IPS DF 6.9 (cell line): ENCODE data around the gene INCA1.

ENCODE experiments used
- DNase-seq: peaks from one replicate; pipeline ENCODE4 v3.0.0-alpha.2; 2013; ENCODE audit warnings: low read depth, low spot score
- H3K27ac ChIP-seq: one replicate; pipeline ENCODE4 v1.5.1; 2013; ENCODE audit warnings: low read length, control low read depth
- H3K27me3 ChIP-seq: 2 replicates; pipeline ENCODE4 v1.6.1; 2013; ENCODE audit warnings: mild to moderate bottlenecking, low read length; ENCODE audit not compliant: control insufficient read depth, insufficient read depth
- H3K36me3 ChIP-seq: 2 replicates; pipeline ENCODE4 v1.6.1; 2013; ENCODE audit warnings: low read length; ENCODE audit not compliant: control insufficient read depth, insufficient read depth
- H3K4me1 ChIP-seq: 2 replicates; pipeline ENCODE4 v1.6.1; 2013; ENCODE audit warnings: low read length; ENCODE audit not compliant: control insufficient read depth, insufficient read depth
- H3K4me3 ChIP-seq: 2 replicates; pipeline ENCODE4 v1.5.1; 2013; ENCODE audit warnings: mild to moderate bottlenecking, low read length
- H3K9me3 ChIP-seq: 2 replicates; pipeline ENCODE4 v1.6.1; 2013; ENCODE audit warnings: low read length, inconsistent platforms; ENCODE audit not compliant: control insufficient read depth, insufficient read depth
- WGBS: extraction: QIAGEN DNeasy Blood & Tissue Kit; methylation state at CpG from one replicate; pipeline ENCODE4 v1.1.7; 2013; ENCODE audit warnings: mixed read lengths, missing lambda C conversion rate; ENCODE audit not compliant: insufficient read length, insufficient coverage; 5-methylcytosine and 5-hydroxymethylcytosine counted together

INCA1 gene

GRCh38 chr17:4986951-4987766 lies 10.2 kb downstream of the INCA1 start, which contains the start of gene CAMTA2:
TSS of gene CAMTA2 (minus strand) at chr17:4987675. CDS start at chr17:4986222, 1,453 bp downstream.
- H3K9me3 ChIP-seq: no peaks in the 10 kb centered on the region
- no peaks in the 10 kb centered on the region for H3K27me3 ChIP-seq
- H3K4me1 ChIP-seq: no peaks in the 10 kb centered on the region
- H3K36me3 ChIP-seq: no peaks in the 10 kb centered on the region
- no peak for DNase-seq
- no peak within 1 kb of the TSS for H3K27ac ChIP-seq
- peak within 1 kb of the TSS; percentile 74; the same call in 1 of the 2 replicates for H3K4me3 ChIP-seq
- WGBS: no CpG with 5 or more reads among the region's 78 CpGs

DNA sequence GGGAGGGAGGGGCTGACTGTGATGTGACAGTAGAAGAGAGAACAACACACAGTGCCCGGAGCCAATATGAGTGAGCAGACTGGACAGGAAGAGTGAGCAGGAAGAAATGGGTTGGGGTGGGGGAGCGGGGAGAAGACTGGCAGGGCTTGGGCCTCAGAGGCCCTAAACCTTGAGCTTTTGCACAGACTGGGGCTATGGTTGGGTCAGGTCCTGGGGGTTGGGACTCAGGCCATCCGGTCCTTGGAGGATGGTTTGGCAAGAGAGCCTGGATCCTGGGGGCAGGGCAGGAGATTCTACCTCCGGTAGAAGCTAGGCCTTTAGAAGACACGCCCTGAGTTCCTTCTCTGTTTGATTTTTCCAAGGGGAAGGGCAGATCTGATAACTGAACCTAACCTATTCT lies 10.9 kb downstream of the INCA1 start:
- peak overlapping the region; percentile 74; the same call in 1 of the 2 replicates for H3K4me3 ChIP-seq
- H3K27ac ChIP-seq: no peak overlapping the region

GRCh38 chr17:4982305-4982704 lies 15.0 kb downstream of the INCA1 start:
- no peak for DNase-seq
- H3K4me1 ChIP-seq: no peaks in the 10 kb centered on the region
- WGBS: no CpG with 5 or more reads among the region's 5 CpGs
- no peaks in the 10 kb centered on the region for H3K9me3 ChIP-seq
- no peak overlapping the region for H3K4me3 ChIP-seq
- no peak overlapping the region for H3K27ac ChIP-seq
- H3K27me3 ChIP-seq: no peaks in the 10 kb centered on the region
- no peaks in the 10 kb centered on the region for H3K36me3 ChIP-seq

More for the DNA sequence above, 10.9 kb downstream of the INCA1 start:
- Histone ChIP-seq H3K36me3 (no peaks in the 10 kb centered on the region), H3K9me3 (no peaks in the 10 kb centered on the region), H3K4me1 (no peaks in the 10 kb centered on the region), H3K27me3 (no peaks in the 10 kb centered on the region)
- no peak for DNase-seq
- WGBS: no CpG with 5 or more reads among the region's 5 CpGs

DNA sequence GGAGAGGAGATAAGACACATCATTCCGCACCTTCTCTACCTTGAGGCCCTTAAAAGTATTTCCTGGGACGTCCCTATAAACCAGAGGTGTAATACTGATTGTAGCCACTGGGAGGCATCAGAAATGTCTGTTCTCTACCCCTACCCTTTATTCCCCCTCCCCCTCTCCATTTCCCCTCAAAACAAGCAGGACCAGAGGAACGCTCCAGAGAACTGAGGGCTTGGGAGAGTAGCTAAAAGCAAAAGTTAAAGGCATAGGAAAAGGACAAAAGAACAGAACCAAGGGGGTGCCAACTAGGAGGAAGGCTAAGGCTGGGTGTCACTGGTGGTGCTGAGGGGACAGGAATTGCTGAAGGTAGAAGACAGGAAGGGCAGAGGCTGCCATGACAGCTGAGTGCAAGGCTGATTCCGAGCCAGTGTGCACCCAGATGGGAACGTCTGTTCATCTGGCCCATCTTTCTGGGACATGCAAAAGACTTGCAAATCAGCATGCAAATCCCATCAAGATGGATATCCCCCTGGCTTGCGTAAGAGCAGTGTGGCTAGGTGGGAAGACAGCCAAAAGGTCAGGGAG lies 16.6 kb downstream of the INCA1 start:
- no peak overlapping the region for H3K4me3 ChIP-seq
- H3K4me1 ChIP-seq: no peaks in the 10 kb centered on the region
- no CpG with 5 or more reads among the region's 6 CpGs for WGBS
- no peaks in the 10 kb centered on the region for H3K9me3 ChIP-seq
- no peak for DNase-seq
- no peak overlapping the region for H3K27ac ChIP-seq
- H3K27me3 ChIP-seq: no peaks in the 10 kb centered on the region
- no peaks in the 10 kb centered on the region for H3K36me3 ChIP-seq

GRCh38 chr17:4978726-4979125 lies 18.6 kb downstream of the INCA1 start:
- H3K9me3 ChIP-seq: no peaks in the 10 kb centered on the region
- H3K4me3 ChIP-seq: no peak overlapping the region
- no peaks in the 10 kb centered on the region for H3K36me3 ChIP-seq
- H3K27ac ChIP-seq: no peak overlapping the region
- no peak for DNase-seq
- no peaks in the 10 kb centered on the region; the same call in 1 of the 2 replicates for H3K27me3 ChIP-seq
- H3K4me1 ChIP-seq: no peaks in the 10 kb centered on the region

DNA sequence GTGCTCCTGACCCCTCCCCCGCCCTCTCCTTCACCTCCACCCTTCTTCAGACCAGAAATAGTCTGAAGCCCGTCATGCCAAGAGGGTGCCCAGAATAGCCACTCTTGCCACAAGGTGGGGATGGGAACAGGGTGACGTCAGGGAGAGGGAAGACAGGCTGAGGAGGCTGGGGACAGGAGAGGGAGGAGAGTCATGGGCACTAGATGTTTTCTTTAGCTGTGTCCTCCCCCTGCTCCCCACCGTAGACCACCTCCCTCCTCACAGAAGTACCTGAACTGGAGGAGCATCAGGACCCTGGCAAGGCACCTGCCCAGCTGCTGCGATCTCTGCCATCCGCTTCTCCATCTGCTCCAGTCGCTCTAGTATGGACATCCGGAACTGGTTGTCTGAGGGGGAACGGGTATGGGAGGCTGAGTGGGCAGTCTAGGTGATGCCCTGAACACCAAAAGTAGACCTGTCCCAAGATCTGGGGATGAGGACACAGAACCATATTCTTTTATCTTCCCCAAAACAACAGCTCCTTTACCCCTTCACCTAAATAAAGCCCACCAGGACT lies 23.1 kb downstream of the INCA1 start:
- Histone ChIP-seq H3K27me3 (no peaks in the 10 kb centered on the region; the same call in 1 of the 2 replicates), H3K27ac (no peak overlapping the region), H3K9me3 (no peaks in the 10 kb centered on the region), H3K4me1 (0 out of 2 replicates have a peak, but pooled peaks cover 2% of the 10 kb centered on the region), H3K4me3 (no peak overlapping the region), H3K36me3 (0 out of 2 replicates have a peak, but pooled peaks cover 5% of the 10 kb centered on the region)
- WGBS: no CpG with 5 or more reads among the region's 9 CpGs
- DNase-seq: no peak

DNA sequence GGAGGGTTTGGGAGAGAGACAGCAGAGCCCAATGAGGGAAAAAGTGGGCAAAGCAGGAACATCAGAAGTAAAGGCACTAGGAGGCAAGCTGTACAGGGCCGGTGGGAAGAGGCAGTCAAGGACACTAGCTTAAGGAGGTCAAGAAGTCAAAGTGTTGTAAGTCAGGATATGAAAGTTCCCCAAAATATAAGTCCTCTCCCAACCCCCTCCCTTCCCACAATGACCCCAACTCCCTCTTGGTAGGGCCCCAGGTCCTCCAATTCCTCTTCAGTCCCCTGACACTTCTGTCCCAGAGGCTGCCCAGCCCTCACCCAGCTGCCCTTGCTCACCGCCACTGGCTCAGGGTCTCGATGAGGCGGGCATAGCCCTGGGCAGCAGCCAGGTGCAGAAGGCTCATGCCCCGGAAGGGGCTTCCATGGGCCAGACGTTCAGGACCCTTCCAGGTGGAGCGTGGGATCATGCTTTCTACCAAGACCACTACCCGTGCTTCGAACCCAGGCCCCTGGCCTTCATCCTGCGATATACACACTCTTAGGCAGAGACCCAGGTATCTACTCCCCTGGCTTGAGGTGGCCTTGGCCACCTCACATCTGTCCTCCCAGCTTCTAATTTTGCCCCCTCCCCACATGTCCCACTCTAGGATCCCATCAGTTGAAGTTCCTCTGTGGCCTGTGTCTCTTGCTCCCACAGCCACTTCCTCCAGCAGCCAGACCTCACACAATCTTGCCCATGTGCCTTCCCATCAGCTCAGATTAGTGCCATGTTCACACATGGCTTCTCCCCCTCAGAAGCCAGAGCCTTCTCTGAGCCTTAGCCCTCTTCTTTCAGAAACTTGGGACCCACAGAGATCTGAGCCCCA lies 23.8 kb downstream of the INCA1 start:
- Histone ChIP-seq H3K27me3 (no peaks in the 10 kb centered on the region; the same call in 1 of the 2 replicates), H3K4me3 (no peak overlapping the region), H3K4me1 (0 out of 2 replicates have a peak, but pooled peaks cover 2% of the 10 kb centered on the region), H3K36me3 (0 out of 2 replicates have a peak, but pooled peaks cover 5% of the 10 kb centered on the region), H3K27ac (no peak overlapping the region), H3K9me3 (no peaks in the 10 kb centered on the region)
- no peak for DNase-seq
- WGBS: no CpG with 5 or more reads among the region's 10 CpGs

- H3K9me3 ChIP-seq: no peaks in the 10 kb centered on the region
- no peak overlapping the region for H3K4me3 ChIP-seq
- no peak overlapping the region for H3K27ac ChIP-seq
- 0 out of 2 replicates have a peak, but pooled peaks cover 5% of the 10 kb centered on the region for H3K36me3 ChIP-seq
- no peak for DNase-seq
- WGBS: no CpG with 5 or more reads among the region's 12 CpGs
- H3K4me1 ChIP-seq: 0 out of 2 replicates have a peak, but pooled peaks cover 2% of the 10 kb centered on the region
- no peaks in the 10 kb centered on the region; the same call in 1 of the 2 replicates for H3K27me3 ChIP-seq
Observed at GRCh38 chr17:4972752-4973151, 24.6 kb downstream of the INCA1 start.

GRCh38 chr17:4972322-4972721 lies 25.0 kb downstream of the INCA1 start:
- DNase-seq: no peak
- H3K27me3 ChIP-seq: no peaks in the 10 kb centered on the region; the same call in 1 of the 2 replicates
- no peak overlapping the region for H3K27ac ChIP-seq
- H3K4me1 ChIP-seq: 0 out of 2 replicates have a peak, but pooled peaks cover 2% of the 10 kb centered on the region
- H3K36me3 ChIP-seq: 0 out of 2 replicates have a peak, but pooled peaks cover 5% of the 10 kb centered on the region
- H3K4me3 ChIP-seq: no peak overlapping the region
- no CpG with 5 or more reads among the region's 12 CpGs for WGBS
- H3K9me3 ChIP-seq: no peaks in the 10 kb centered on the region
